ENCODE measurements around the gene BLACAT1. TPM values are rescaled to one million over a fixed set of nuclear protein-coding genes. Genes with fewer than 3 reads are reported as not detected.

The BLACAT1 gene
- total RNA-seq, 1 donor from 2014 or later = 1.1 TPM

DNA sequence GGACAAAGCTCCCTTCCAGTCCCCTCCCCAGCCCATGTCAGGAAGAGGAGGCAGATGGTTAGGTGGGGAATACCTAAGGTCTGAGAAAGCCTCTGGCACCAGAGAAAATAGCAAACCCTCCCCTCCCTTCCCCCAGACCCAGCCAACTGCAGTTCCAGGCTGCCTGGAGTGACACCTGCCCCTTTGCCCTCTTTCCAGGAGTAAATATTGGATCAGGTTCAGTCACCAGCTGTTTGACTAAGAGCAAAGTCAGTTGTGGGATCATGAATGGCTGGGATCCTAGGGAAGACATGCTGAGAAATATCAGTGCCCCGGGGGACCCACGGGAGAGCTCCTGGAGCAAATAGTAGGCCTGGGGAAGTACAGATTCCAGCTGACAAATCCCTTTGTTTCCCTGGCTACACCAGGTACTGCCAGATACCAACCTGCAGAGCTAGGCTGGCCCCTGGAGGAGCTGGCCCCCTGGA lies 36.4 kb upstream of the BLACAT1 start:
- peaks cover 15% of the 10 kb centered on the region for H3K4me1 Mint-ChIP-seq (ENCODE audit: low read depth, unreplicated experiment)
- no peak overlapping the region for H3K4me3 Mint-ChIP-seq (ENCODE audit: unreplicated experiment)
- H3K9me3 Mint-ChIP-seq (ENCODE audit: unreplicated experiment) = no peaks in the 10 kb centered on the region
- peaks cover 2% of the 10 kb centered on the region for H3K27me3 Mint-ChIP-seq (ENCODE audit: unreplicated experiment)
- H3K36me3 Mint-ChIP-seq (ENCODE audit: unreplicated experiment) = no peaks in the 10 kb centered on the region
- DNase-seq = no peak
- TF ChIP-seq, protein P1, sequence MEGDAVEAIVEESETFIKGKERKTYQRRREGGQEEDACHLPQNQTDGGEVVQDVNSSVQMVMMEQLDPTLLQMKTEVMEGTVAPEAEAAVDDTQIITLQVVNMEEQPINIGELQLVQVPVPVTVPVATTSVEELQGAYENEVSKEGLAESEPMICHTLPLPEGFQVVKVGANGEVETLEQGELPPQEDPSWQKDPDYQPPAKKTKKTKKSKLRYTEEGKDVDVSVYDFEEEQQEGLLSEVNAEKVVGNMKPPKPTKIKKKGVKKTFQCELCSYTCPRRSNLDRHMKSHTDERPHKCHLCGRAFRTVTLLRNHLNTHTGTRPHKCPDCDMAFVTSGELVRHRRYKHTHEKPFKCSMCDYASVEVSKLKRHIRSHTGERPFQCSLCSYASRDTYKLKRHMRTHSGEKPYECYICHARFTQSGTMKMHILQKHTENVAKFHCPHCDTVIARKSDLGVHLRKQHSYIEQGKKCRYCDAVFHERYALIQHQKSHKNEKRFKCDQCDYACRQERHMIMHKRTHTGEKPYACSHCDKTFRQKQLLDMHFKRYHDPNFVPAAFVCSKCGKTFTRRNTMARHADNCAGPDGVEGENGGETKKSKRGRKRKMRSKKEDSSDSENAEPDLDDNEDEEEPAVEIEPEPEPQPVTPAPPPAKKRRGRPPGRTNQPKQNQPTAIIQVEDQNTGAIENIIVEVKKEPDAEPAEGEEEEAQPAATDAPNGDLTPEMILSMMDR (IDR thresholded peaks at IDR 0.05; ENCODE audit: partially characterized antibody, unreplicated experiment) = no peak
- no peak overlapping the region for H3K27ac Mint-ChIP-seq (ENCODE audit: unreplicated experiment)

DNA sequence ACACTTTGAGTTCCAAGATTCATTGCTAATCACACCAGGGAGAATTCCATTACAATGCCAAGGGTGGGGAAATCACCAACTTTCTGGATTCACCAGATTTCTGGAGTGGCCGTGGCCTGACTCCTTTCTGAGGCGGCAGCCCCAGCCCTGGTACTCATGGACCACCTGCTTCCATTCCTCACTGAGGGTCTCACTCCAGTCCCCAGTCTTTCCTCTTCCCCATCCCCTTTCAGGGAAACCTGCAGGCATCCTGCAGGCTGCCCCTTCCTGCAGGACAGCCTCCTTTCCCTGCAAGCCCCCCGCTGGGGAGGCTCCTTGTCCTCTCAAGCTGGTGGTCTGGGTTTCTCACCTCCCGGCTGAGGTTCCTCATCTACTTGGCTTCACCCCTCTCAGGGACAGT lies 35.9 kb upstream of the BLACAT1 start:
- peaks cover 2% of the 10 kb centered on the region for H3K27me3 Mint-ChIP-seq (ENCODE audit: unreplicated experiment)
- H3K9me3 Mint-ChIP-seq (ENCODE audit: unreplicated experiment) = no peaks in the 10 kb centered on the region
- no peak overlapping the region for H3K4me3 Mint-ChIP-seq (ENCODE audit: unreplicated experiment)
- no peaks in the 10 kb centered on the region for H3K36me3 Mint-ChIP-seq (ENCODE audit: unreplicated experiment)
- DNase-seq = no peak
- peaks cover 15% of the 10 kb centered on the region for H3K4me1 Mint-ChIP-seq (ENCODE audit: low read depth, unreplicated experiment)
- TF ChIP-seq, protein P1 (IDR thresholded peaks at IDR 0.05; ENCODE audit: partially characterized antibody, unreplicated experiment) = no peak
- no peak overlapping the region for H3K27ac Mint-ChIP-seq (ENCODE audit: unreplicated experiment)

DNA sequence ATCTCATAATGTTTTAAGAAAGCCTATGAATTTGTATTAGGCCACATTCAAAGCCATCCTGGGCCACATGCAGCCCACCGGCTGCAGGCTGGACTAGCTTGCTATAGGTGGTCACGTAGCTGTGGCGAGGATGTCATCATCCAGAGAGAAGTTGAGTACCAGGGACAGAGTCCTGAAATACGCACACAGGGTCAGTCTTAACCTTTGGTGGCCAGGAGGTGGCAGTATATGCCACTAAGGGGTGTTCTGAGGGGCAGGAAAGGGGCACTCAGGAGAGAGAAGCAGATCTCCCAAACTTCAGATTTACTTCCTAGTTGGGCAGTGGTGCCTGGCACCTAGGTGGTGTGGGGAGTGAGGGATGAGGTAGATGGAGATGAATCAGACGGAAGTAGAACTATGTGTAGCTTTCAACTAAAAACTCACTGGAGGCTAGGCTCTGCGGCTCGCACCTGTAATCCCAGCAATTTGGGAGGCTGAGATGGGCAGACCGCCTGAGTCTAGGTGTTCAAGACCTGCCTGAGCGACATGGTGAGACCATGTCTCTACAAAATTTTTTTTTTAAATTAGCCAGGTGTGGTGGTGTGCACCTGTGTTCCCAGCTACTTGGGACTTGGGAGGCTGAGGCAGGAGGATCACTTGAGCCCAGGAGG lies 32.4 kb upstream of the BLACAT1 start:
- Mint-ChIP-seq H3K27me3 (ENCODE audit: unreplicated experiment) (peaks cover 5% of the 10 kb centered on the region), H3K9me3 (ENCODE audit: unreplicated experiment) (no peaks in the 10 kb centered on the region), H3K4me3 (ENCODE audit: unreplicated experiment) (no peak overlapping the region), H3K27ac (ENCODE audit: unreplicated experiment) (no peak overlapping the region), H3K36me3 (ENCODE audit: unreplicated experiment) (no peaks in the 10 kb centered on the region), H3K4me1 (ENCODE audit: low read depth, unreplicated experiment) (peaks cover 11% of the 10 kb centered on the region)
- DNase-seq = peak; percentile 65
- TF ChIP-seq, protein P1 (IDR thresholded peaks at IDR 0.05; ENCODE audit: partially characterized antibody, unreplicated experiment) = peak; percentile 82

DNA sequence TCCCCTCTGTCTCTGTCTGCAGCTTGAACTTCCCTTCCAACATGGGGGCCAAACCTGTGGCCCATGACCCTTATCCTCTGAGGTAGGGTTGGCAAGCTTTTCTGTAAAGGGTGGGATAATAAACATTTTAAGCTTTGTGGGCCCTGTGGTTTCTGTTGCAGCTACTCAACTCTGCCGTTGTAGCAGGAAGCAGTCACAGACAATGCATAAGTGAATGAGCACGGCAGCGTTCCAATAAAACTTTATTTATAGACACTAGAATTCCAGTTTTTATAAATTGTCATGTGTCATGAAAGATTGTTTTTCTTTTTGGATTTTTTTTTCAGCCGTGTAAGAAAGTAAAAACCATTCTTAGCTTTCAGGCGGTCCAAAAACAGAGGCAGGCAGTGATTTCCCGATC lies 30.4 kb upstream of the BLACAT1 start:
- no peak for DNase-seq
- TF ChIP-seq, protein P1 (IDR thresholded peaks at IDR 0.05; ENCODE audit: partially characterized antibody, unreplicated experiment) = no peak
- H3K36me3 Mint-ChIP-seq (ENCODE audit: unreplicated experiment) = no peaks in the 10 kb centered on the region
- H3K4me1 Mint-ChIP-seq (ENCODE audit: low read depth, unreplicated experiment) = peaks cover 10% of the 10 kb centered on the region
- no peaks in the 10 kb centered on the region for H3K9me3 Mint-ChIP-seq (ENCODE audit: unreplicated experiment)
- H3K27ac Mint-ChIP-seq (ENCODE audit: unreplicated experiment) = peak overlapping the region; percentile 8
- peaks cover 8% of the 10 kb centered on the region for H3K27me3 Mint-ChIP-seq (ENCODE audit: unreplicated experiment)
- H3K4me3 Mint-ChIP-seq (ENCODE audit: unreplicated experiment) = no peak overlapping the region

Data from glutamatergic neuron (in vitro differentiated cells).